DOHH2 (cell line): ENCODE results near the gene ZFX.

Experiments
- EZH2phosphoT487 ChIP-seq: fragments of 200-600 bp; sonication (generic); IDR thresholded peaks from 2 replicates; pipeline ENCODE4 v1.6.1; 2017; ENCODE audit warnings: borderline replicate concordance, mild to moderate bottlenecking, antibody characterized with exemption, low read length, moderate library complexity, mixed read lengths
- TF ChIP-seq, protein P1 (sequence below): fragments of 200-600 bp; sonication (generic); IDR thresholded peaks from one replicate; pipeline ENCODE4 v1.5.1; 2014; ENCODE audit warnings: antibody characterized with exemption, mild to moderate bottlenecking, low read depth, low read length; ENCODE audit not compliant: poor library complexity, severe bottlenecking

DNA sequence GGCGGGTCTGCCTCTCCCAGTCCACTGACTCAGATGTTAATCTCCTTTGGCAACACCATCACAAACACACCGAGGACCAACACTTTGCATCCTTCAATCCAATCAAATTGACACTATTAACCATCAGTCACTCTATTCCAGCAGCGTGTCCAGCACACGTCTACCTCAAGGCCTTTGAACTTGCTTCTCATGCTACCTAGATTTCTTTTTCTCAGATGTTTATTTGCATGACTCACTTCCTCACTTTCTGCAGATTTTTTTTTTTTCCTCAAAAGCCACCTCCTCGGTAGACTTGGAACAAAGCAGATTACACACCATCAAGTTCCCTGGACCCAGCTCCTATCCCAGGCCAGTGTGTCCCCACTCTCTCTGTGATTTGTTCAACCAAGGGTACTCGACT lies 114.9 kb downstream of the ZFX start:
- TF ChIP-seq, protein P1, sequence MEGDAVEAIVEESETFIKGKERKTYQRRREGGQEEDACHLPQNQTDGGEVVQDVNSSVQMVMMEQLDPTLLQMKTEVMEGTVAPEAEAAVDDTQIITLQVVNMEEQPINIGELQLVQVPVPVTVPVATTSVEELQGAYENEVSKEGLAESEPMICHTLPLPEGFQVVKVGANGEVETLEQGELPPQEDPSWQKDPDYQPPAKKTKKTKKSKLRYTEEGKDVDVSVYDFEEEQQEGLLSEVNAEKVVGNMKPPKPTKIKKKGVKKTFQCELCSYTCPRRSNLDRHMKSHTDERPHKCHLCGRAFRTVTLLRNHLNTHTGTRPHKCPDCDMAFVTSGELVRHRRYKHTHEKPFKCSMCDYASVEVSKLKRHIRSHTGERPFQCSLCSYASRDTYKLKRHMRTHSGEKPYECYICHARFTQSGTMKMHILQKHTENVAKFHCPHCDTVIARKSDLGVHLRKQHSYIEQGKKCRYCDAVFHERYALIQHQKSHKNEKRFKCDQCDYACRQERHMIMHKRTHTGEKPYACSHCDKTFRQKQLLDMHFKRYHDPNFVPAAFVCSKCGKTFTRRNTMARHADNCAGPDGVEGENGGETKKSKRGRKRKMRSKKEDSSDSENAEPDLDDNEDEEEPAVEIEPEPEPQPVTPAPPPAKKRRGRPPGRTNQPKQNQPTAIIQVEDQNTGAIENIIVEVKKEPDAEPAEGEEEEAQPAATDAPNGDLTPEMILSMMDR, result no peak
- no peak for TF ChIP-seq EZH2phosphoT487
